H9 (cell line): ENCODE data around the gene LRSAM1. TPM values are rescaled to one million over a fixed set of nuclear protein-coding genes. Genes with fewer than 3 reads are reported as not detected.
A peak's percentile ranks its signal among the peaks of the same experiment; 100 is the strongest.

Source experiments
- DNase-seq: peaks from one replicate; pipeline ENCODE4 v3.0.0-alpha.2; 2017
- H2AFZ ChIP-seq: one replicate; pipeline ENCODE4 v1.6.1; 2013; ENCODE audit warnings: mild to moderate bottlenecking, low read length, control low read depth, moderate library complexity
- H2AK5ac ChIP-seq: 2 replicates; pipeline ENCODE4 v1.6.1; 2013; ENCODE audit warnings: low read length, control low read depth, mixed read lengths; ENCODE audit not compliant: insufficient read length
- H2BK120ac ChIP-seq: one replicate; pipeline ENCODE4 v1.6.1; 2013; ENCODE audit warnings: low read depth, mild to moderate bottlenecking, low read length, control low read depth, inconsistent platforms; ENCODE audit not compliant: poor library complexity, severe bottlenecking
- H2BK12ac ChIP-seq: 2 replicates; pipeline ENCODE4 v1.6.1; 2013; ENCODE audit warnings: low read length, control low read depth, mixed read lengths, low read depth; ENCODE audit not compliant: insufficient read length
- H2BK15ac ChIP-seq: 2 replicates; pipeline ENCODE4 v1.6.1; 2013; ENCODE audit warnings: low read depth, low read length, control low read depth
- H2BK20ac ChIP-seq: one replicate; pipeline ENCODE4 v1.6.1; 2013; ENCODE audit warnings: low read depth, mild to moderate bottlenecking, low read length, control low read depth, inconsistent platforms; ENCODE audit not compliant: poor library complexity, severe bottlenecking
- H2BK5ac ChIP-seq: 2 replicates; pipeline ENCODE4 v1.6.1; 2013; ENCODE audit warnings: low read length, control low read depth, mixed read lengths; ENCODE audit not compliant: insufficient read length
- H3K14ac ChIP-seq: 2 replicates; pipeline ENCODE4 v1.6.1; 2013; ENCODE audit warnings: low read length, control low read depth; ENCODE audit not compliant: insufficient read depth
- H3K18ac ChIP-seq: 2 replicates; pipeline ENCODE4 v1.6.1; 2013; ENCODE audit warnings: low read depth, mild to moderate bottlenecking, mixed read lengths, low read length, control low read depth; ENCODE audit not compliant: insufficient read length
- H3K23ac ChIP-seq: 2 replicates; pipeline ENCODE4 v1.6.1; 2013; ENCODE audit warnings: low read length, control low read depth, mixed read lengths, low read depth; ENCODE audit not compliant: insufficient read length
- H3K23me2 ChIP-seq: 2 replicates; pipeline ENCODE4 v1.6.1; 2013; ENCODE audit warnings: low read depth, mild to moderate bottlenecking, mixed read lengths, low read length, control low read depth; ENCODE audit not compliant: insufficient read length, poor library complexity, severe bottlenecking
- H3K27ac ChIP-seq: 2 replicates; pipeline ENCODE4 v1.5.1; 2013; ENCODE audit warnings: low read length, control low read depth, mixed read lengths, low read depth; ENCODE audit not compliant: insufficient read length
- H3K27me3 ChIP-seq: 2 replicates; pipeline ENCODE4 v1.6.1; 2013; ENCODE audit warnings: low read length, control low read depth, inconsistent platforms; ENCODE audit not compliant: insufficient read depth
- H3K4ac ChIP-seq: 2 replicates; pipeline ENCODE4 v1.6.1; 2013; ENCODE audit warnings: low read depth, mild to moderate bottlenecking, control low read depth, inconsistent platforms, low read length, moderate library complexity
- H3K4me1 ChIP-seq: 2 replicates; pipeline ENCODE4 v1.6.1; 2013; ENCODE audit warnings: low read length, control low read depth, inconsistent platforms; ENCODE audit not compliant: insufficient read depth
- H3K4me2 ChIP-seq: 2 replicates; pipeline ENCODE4 v1.6.1; 2013; ENCODE audit warnings: low read length, control low read depth, mixed read lengths; ENCODE audit not compliant: insufficient read length, insufficient read depth
- H3K56ac ChIP-seq: 2 replicates; pipeline ENCODE4 v1.6.1; 2013; ENCODE audit warnings: low read depth, mild to moderate bottlenecking, mixed read lengths, low read length, control low read depth; ENCODE audit not compliant: insufficient read length
- H3K79me1 ChIP-seq: 2 replicates; pipeline ENCODE4 v1.6.1; 2013; ENCODE audit warnings: low read depth, mild to moderate bottlenecking, moderate library complexity, low read length, control low read depth, inconsistent platforms; ENCODE audit not compliant: insufficient read depth, poor library complexity, severe bottlenecking
- H3K79me2 ChIP-seq: 2 replicates; pipeline ENCODE4 v1.6.1; 2013; ENCODE audit warnings: low read length, control low read depth, inconsistent platforms; ENCODE audit not compliant: insufficient read depth
- H3K9ac ChIP-seq: 2 replicates; pipeline ENCODE4 v1.6.1; 2013; ENCODE audit warnings: low read length, control low read depth, mixed read lengths; ENCODE audit not compliant: insufficient read length; ENCODE audit errors: extremely low read depth
- H3K9me3 ChIP-seq: one replicate; pipeline ENCODE4 v1.6.1; 2013; ENCODE audit warnings: low read depth, low read length, inconsistent platforms; ENCODE audit not compliant: control insufficient read depth
- H3T11ph ChIP-seq: one replicate; pipeline ENCODE4 v1.6.1; 2013; ENCODE audit warnings: mild to moderate bottlenecking, low read length, control low read depth, inconsistent platforms
- H4K20me1 ChIP-seq: one replicate; pipeline ENCODE4 v1.6.1; 2013; ENCODE audit not compliant: control insufficient read depth, insufficient read length, insufficient read depth
- H4K5ac ChIP-seq: 2 replicates; pipeline ENCODE4 v1.6.1; 2013; ENCODE audit warnings: low read depth, mild to moderate bottlenecking, mixed read lengths, low read length, control low read depth; ENCODE audit not compliant: insufficient read length
- H4K8ac ChIP-seq: replicated peaks from 2 replicates; pipeline ENCODE4 v1.6.1; 2013; ENCODE audit warnings: low read length, control low read depth, mixed read lengths, low read depth; ENCODE audit not compliant: insufficient read length
- H4K91ac ChIP-seq: 2 replicates; pipeline ENCODE4 v1.6.1; 2013; ENCODE audit warnings: low read depth, mild to moderate bottlenecking, moderate library complexity, mixed read lengths, low read length, control low read depth; ENCODE audit not compliant: insufficient read length
- H3K27ac Mint-ChIP-seq, 3 experiments: 2 replicates in 2 of 3; 3 replicates in 1 of 3; pipeline ENCODE4 v1.8.0; 2020 to 2021; ENCODE audit warnings: mixed read lengths in 3 of 3, mild to moderate bottlenecking in 1 of 3, moderate library complexity in 1 of 3
- H3K27me3 Mint-ChIP-seq: 2 replicates; pipeline ENCODE4 v1.8.0; 2021; ENCODE audit warnings: low read depth, mild to moderate bottlenecking, moderate library complexity, mixed read lengths
- H3K36me3 Mint-ChIP-seq, 3 experiments: 2 replicates in 2 of 3; 3 replicates in 1 of 3; pipeline ENCODE4 v1.8.0; 2020 to 2021; ENCODE audit warnings: low read depth in 3 of 3, mixed read lengths in 3 of 3; ENCODE audit not compliant: insufficient read depth in 1 of 3
- H3K4me1 Mint-ChIP-seq, 2 experiments: 2 replicates each; pipeline ENCODE4 v1.8.0; 2020; ENCODE audit warnings: mixed read lengths in 2 of 2
- H3K4me3 Mint-ChIP-seq, 2 experiments: 2 replicates in 1 of 2; 3 replicates in 1 of 2; pipeline ENCODE4 v1.8.0; 2020 to 2021; ENCODE audit warnings: mild to moderate bottlenecking in 2 of 2, mixed read lengths in 2 of 2, moderate library complexity in 1 of 2
- H3K9me3 Mint-ChIP-seq, 2 experiments: 2 replicates in 1 of 2; 3 replicates in 1 of 2; pipeline ENCODE4 v1.8.0; 2020; ENCODE audit warnings: mild to moderate bottlenecking in 2 of 2, mixed read lengths in 2 of 2, moderate library complexity in 1 of 2
- WGBS: extraction: QIAGEN DNeasy Blood & Tissue Kit; methylation state at CpG from one replicate; pipeline ENCODE4 v1.1.7; 2013; ENCODE audit warnings: missing lambda C conversion rate, low lambda C conversion rate, mixed read lengths; ENCODE audit not compliant: insufficient read length; ENCODE audit errors: extremely low coverage; 5-methylcytosine and 5-hydroxymethylcytosine counted together
- total RNA-seq: library from RNA; stranded (reverse); gene quantifications from 2 replicates; pipeline ENCODE4 v1.2.1, GENCODE V29; 2021
- TF ChIP-seq, protein P1 (sequence below): fragments of 200-600 bp; sonication (generic); conservative IDR thresholded peaks from 3 replicates; pipeline ENCODE4 v1.8.0; 2021; ENCODE audit warnings: antibody characterized with exemption, mild to moderate bottlenecking

LRSAM1 gene
- total RNA-seq, 1 experiment from 2014 or later, result 16.2 TPM

DNA sequence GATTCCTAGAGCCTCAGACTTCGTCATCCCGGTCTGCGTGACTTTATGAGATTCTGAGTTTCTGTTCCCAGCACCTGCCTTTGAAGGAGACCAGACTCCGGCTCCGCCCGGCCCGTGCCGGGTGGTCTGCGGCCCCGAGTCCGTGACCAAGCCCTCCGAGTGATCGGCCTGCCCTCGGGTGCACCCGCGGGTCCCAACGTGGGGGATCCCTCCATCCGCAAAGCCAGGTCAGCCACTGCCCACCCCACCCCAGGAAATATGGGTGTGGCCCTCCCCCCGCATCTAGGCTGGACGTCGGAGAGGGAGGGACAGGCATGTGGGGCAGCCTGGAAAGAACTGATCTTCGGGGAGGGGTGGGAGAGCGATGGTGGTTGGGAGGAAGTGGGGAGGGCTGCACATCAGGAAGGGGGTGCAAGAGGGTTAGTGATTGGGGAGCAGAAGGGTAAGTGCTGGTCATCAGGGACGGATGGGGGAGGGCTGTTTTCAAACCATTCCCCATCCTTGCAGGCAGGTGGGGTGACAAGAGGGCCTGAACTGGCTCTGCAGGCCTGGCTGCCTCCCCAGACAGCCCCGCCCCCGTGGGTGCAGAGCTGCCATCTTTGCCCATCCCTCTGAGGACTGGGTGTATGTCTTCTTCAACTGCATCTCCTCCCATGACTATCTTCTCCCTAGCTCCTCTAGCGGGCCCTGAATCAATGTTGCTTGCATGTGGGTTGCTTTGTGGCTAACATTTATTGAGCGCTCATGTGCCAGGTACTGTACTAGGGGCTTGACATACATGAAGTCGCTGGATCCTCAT lies 747 bp downstream of the LRSAM1 start:
- Histone ChIP-seq H3K4me1 (peaks cover 4% of the 10 kb centered on the region), H2BK120ac (no peak overlapping the region), H4K8ac (no peak overlapping the region), H4K20me1 (no peaks in the 10 kb centered on the region), H2BK20ac (no peak overlapping the region), H3K4ac (no peak overlapping the region), H2BK12ac (no peak overlapping the region), H3K23me2 (peaks cover 18% of the 10 kb centered on the region), H2AK5ac (no peak overlapping the region), H3K9ac (peak overlapping the region; percentile 52), H2BK5ac (no peak overlapping the region), H3K4me2 (peak overlapping the region; percentile 93), H4K5ac (no peak overlapping the region), H3K18ac (no peak overlapping the region), H3K14ac (no peak overlapping the region), H3K27me3 (no peaks in the 10 kb centered on the region), H3K23ac (no peak overlapping the region), H3K79me2 (peaks cover 20% of the 10 kb centered on the region; the same call in 1 of the 2 replicates), H3K56ac (no peak overlapping the region), H3K9me3 (no peaks in the 10 kb centered on the region), H3K27ac (no peak overlapping the region), H2BK15ac (no peak overlapping the region), H4K91ac (no peak overlapping the region), H3K79me1 (peaks cover 2% of the 10 kb centered on the region), H3T11ph (no peak overlapping the region), H2AFZ (no peak overlapping the region)
- H3K27ac Mint-ChIP-seq, result peak overlapping the region; percentile 90 to 99 (median 96); a peak in 5 of 7 replicates
- H3K4me1 Mint-ChIP-seq, result peaks cover 24 to 28% of the 10 kb centered on the region in 2 experiments
- H3K36me3 Mint-ChIP-seq, result peaks cover 50 to 58% (median 52%) of the 10 kb centered on the region in 3 experiments
- H3K27me3 Mint-ChIP-seq, result peaks cover 2% of the 10 kb centered on the region
- no CpG with 5 or more reads among the region's 29 CpGs for WGBS
- DNase-seq, result peak; percentile 68
- H3K9me3 Mint-ChIP-seq, result peaks cover 0 to 4% of the 10 kb centered on the region in 2 experiments; a peak in 4 of 5 replicates
- TF ChIP-seq, protein P1, sequence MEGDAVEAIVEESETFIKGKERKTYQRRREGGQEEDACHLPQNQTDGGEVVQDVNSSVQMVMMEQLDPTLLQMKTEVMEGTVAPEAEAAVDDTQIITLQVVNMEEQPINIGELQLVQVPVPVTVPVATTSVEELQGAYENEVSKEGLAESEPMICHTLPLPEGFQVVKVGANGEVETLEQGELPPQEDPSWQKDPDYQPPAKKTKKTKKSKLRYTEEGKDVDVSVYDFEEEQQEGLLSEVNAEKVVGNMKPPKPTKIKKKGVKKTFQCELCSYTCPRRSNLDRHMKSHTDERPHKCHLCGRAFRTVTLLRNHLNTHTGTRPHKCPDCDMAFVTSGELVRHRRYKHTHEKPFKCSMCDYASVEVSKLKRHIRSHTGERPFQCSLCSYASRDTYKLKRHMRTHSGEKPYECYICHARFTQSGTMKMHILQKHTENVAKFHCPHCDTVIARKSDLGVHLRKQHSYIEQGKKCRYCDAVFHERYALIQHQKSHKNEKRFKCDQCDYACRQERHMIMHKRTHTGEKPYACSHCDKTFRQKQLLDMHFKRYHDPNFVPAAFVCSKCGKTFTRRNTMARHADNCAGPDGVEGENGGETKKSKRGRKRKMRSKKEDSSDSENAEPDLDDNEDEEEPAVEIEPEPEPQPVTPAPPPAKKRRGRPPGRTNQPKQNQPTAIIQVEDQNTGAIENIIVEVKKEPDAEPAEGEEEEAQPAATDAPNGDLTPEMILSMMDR, result no peak
- peak overlapping the region; percentile 96 to 99 for H3K4me3 Mint-ChIP-seq
